Fibroblast of lung (primary cell): ENCODE measurements around the gene TTC33. TPM values are rescaled to one million over a fixed set of nuclear protein-coding genes. Genes with fewer than 3 reads are reported as not detected.

ENCODE experiments used
- DNase-seq, 2 donors: peaks; one replicate each; pipeline versions ENCODE4 v3.0.0 to v3.0.0-alpha.2; 2010; ENCODE audit warnings: low read depth in 2 of 2
- H2AFZ ChIP-seq: 2 replicates; pipeline ENCODE4 v1.5.1; 2012; ENCODE audit warnings: low read length, control low read depth, inconsistent platforms
- H3K27ac ChIP-seq: 2 replicates; pipeline ENCODE4 v1.5.1; 2011; ENCODE audit warnings: low read length, control low read depth; ENCODE audit not compliant: insufficient read depth
- H3K27me3 ChIP-seq: 2 replicates; pipeline ENCODE4 v1.5.1; 2011; ENCODE audit warnings: mild to moderate bottlenecking, low read length; ENCODE audit not compliant: control insufficient read depth, insufficient read depth
- H3K36me3 ChIP-seq: 2 replicates; pipeline ENCODE4 v1.5.1; 2011; ENCODE audit warnings: low read length; ENCODE audit not compliant: control insufficient read depth, insufficient read depth
- H3K4me1 ChIP-seq: 2 replicates; pipeline ENCODE4 v1.5.1; 2011; ENCODE audit warnings: low read length; ENCODE audit not compliant: control insufficient read depth, insufficient read depth; ENCODE audit errors: extremely low read depth
- H3K4me2 ChIP-seq: 2 replicates; pipeline ENCODE4 v1.5.1; 2011; ENCODE audit warnings: low read length, control low read depth; ENCODE audit not compliant: insufficient read depth; ENCODE audit errors: extremely low read depth
- H3K4me3 ChIP-seq, 4 experiments: fragments of 200-600 bp in 1 of 4; sonication (generic) in 1 of 4; replicated peaks in 1 of 4; 2 replicates each; pipeline ENCODE4 v1.5.1; 2011 to 2016; ENCODE audit warnings: low read length in 4 of 4, low read depth in 3 of 4, mild to moderate bottlenecking in 3 of 4, control low read depth in 2 of 4, inconsistent platforms in 1 of 4, mixed read lengths in 1 of 4; ENCODE audit not compliant: insufficient read depth in 1 of 4; ENCODE audit errors: control extremely low read depth in 1 of 4
- H3K79me2 ChIP-seq: 2 replicates; pipeline ENCODE4 v1.5.1; 2012; ENCODE audit warnings: mild to moderate bottlenecking, low read length, inconsistent platforms; ENCODE audit not compliant: control insufficient read depth, insufficient read depth
- H3K9ac ChIP-seq: 2 replicates; pipeline ENCODE4 v1.5.1; 2011; ENCODE audit warnings: mild to moderate bottlenecking, low read length, control low read depth; ENCODE audit not compliant: insufficient read depth
- H3K9me3 ChIP-seq: 2 replicates; pipeline ENCODE4 v1.5.1; 2012; ENCODE audit warnings: low read depth, low read length; ENCODE audit not compliant: control insufficient read depth, insufficient read depth
- H4K20me1 ChIP-seq: 2 replicates; pipeline ENCODE4 v1.5.1; 2011; ENCODE audit warnings: low read length; ENCODE audit not compliant: control insufficient read depth, insufficient read depth; ENCODE audit errors: extremely low read depth
- CTCF ChIP-seq, 2 donors: IDR thresholded peaks in 1 of 2; conservative IDR thresholded peaks in 1 of 2; 1 replicate in 1 of 2; 2 replicates in 1 of 2; pipeline ENCODE4 v1.5.1; 2011 to 2012; ENCODE audit warnings: low read length in 2 of 2, control low read depth in 1 of 2, inconsistent platforms in 1 of 2, low read depth in 1 of 2, mild to moderate bottlenecking in 1 of 2
- EZH2 ChIP-seq: IDR thresholded peaks from 2 replicates; pipeline ENCODE4 v1.5.1; 2012; ENCODE audit warnings: low read length, control low read depth, mild to moderate bottlenecking; ENCODE audit errors: missing control alignments
- polyA plus RNA-seq, 2 donors: library from polyadenylated mRNA; depleted of rRNA in 1 of 2; stranded (reverse) in 1 of 2; unstranded in 1 of 2; fragments of >200 nt; gene quantifications; 2 replicates each; pipeline ENCODE4 v1.2.1, GENCODE V29; 2011 to 2012; ENCODE audit warnings: missing spikeins in 1 of 2
- total RNA-seq: library from RNA; depleted of rRNA; stranded (reverse); fragments of >200 nt; gene quantifications from 2 replicates; pipeline ENCODE4 v1.2.1, GENCODE V29; 2014

Gene TTC33
- total and polyA plus RNA-seq, 2 donors (not counting 1 experiment from before 2014, with no cell fraction given): 8.7 to 16.3 TPM

GRCh38 chr5:40606077-40606765, 149.5 kb downstream of the TTC33 start:
- Histone ChIP-seq H3K27me3 (no peaks in the 10 kb centered on the region), H3K27ac (no peak overlapping the region), H3K4me3 (no peak overlapping the region), H2AFZ (no peak overlapping the region), H3K79me2 (no peaks in the 10 kb centered on the region), H4K20me1 (no peaks in the 10 kb centered on the region), H3K36me3 (no peaks in the 10 kb centered on the region), H3K4me2 (no peak overlapping the region), H3K9me3 (no peaks in the 10 kb centered on the region), H3K4me1 (no peaks in the 10 kb centered on the region), H3K9ac (no peak overlapping the region)
- no peak for DNase-seq
- no peak for TF ChIP-seq EZH2
- TF ChIP-seq CTCF (conservative IDR thresholded peaks at IDR 0.05 in 1 of 2, IDR thresholded peaks at IDR 0.05 in 1 of 2; ENCODE audit: low read depth in 1 of 2, low read length in 2 of 2): no peak

DNA sequence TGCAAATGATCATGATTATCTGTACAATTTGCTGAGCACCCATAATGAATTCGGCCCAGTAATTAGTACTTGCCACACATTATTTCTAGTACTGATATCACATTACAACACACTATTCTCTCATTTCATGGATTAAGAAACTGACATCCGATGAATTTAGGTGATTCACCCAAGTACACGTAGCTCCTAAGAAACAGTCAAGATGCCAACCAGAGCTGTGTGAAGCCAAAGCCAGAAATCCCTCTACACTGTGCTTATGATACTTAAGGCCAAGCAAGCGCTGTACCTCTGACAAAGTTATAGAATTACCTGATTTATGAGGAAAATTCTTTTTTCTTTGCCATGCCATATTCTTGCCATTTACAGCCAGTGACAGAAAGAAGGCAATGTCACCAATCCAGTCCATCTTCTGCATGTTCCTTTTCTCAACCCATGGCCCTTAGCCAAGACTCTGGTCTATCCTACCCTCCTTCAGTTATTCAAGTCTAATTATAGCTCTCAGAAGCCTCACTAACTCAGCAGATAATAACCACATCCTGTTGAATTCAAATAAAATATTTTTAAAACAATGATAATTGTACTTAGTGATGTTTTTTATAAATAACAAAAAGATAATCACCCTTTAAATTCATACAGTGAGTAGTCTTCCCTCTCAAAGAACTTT, 150.3 kb downstream of the TTC33 start:
- H4K20me1 ChIP-seq: no peaks in the 10 kb centered on the region
- H3K36me3 ChIP-seq: no peaks in the 10 kb centered on the region
- H3K27me3 ChIP-seq: no peaks in the 10 kb centered on the region
- H2AFZ ChIP-seq: no peak overlapping the region
- no peak overlapping the region for H3K9ac ChIP-seq
- no peak overlapping the region for H3K27ac ChIP-seq
- H3K79me2 ChIP-seq: no peaks in the 10 kb centered on the region
- TF ChIP-seq EZH2: no peak
- DNase-seq: peak in 1 of 2 donors; percentile 44
- no peak overlapping the region for H3K4me2 ChIP-seq
- no peaks in the 10 kb centered on the region for H3K4me1 ChIP-seq
- H3K4me3 ChIP-seq: no peak overlapping the region
- no peaks in the 10 kb centered on the region for H3K9me3 ChIP-seq

DNA sequence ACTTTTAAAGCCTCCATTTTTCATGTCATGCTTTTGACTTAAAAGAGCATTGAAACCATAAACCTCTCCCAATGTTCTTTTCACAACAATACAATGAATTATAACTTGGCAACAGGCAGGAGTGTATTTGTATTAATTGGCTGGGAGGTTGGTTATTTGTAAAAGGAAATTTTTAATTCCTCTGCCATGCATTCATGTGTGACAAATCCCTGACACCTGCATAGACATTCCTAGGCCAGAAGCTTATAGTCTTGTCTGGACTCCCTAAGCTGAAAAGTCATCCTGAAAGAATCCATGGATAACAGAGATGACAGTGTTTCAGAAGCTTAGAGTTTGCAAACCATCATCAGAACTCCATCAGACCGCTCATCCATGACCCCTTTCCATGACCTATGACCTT, 152.4 kb downstream of the TTC33 start:
- Histone ChIP-seq H3K9me3 (no peaks in the 10 kb centered on the region), H4K20me1 (no peaks in the 10 kb centered on the region), H2AFZ (no peak overlapping the region), H3K9ac (no peak overlapping the region), H3K4me2 (no peak overlapping the region), H3K4me1 (no peaks in the 10 kb centered on the region), H3K79me2 (no peaks in the 10 kb centered on the region), H3K27ac (no peak overlapping the region), H3K27me3 (no peaks in the 10 kb centered on the region), H3K36me3 (no peaks in the 10 kb centered on the region), H3K4me3 (no peak overlapping the region)
- DNase-seq: peak in 1 of 2 donors; percentile 89
- TF ChIP-seq EZH2: no peak
- TF ChIP-seq CTCF (conservative IDR thresholded peaks at IDR 0.05 in 1 of 2, IDR thresholded peaks at IDR 0.05 in 1 of 2; ENCODE audit: low read depth in 1 of 2, low read length in 2 of 2): no peak
